C4-2B (cell line): Measurements from ENCODE around the gene STIP1.

Source experiments
- CTCF ChIP-seq: fragments of 450-650 bp; conservative IDR thresholded peaks from 2 replicates; pipeline ENCODE4 v1.5.1; 2017; ENCODE audit warnings: mild to moderate bottlenecking
- ZFX ChIP-seq: fragments of 450-650 bp; IDR thresholded peaks from 2 replicates; pipeline ENCODE4 v1.6.1; 2017

- TF ChIP-seq CTCF: no peak
- no peak for TF ChIP-seq ZFX
Observed at GRCh38 chr11:64220798-64221197, 34.8 kb downstream of the STIP1 start.
